ENCODE results near the gene RPS26.

- TF ChIP-seq CTCF (IDR thresholded peaks at IDR 0.05) (no peak), RAD21 (conservative IDR thresholded peaks at IDR 0.05 in 1 of 2, IDR thresholded peaks at IDR 0.05 in 1 of 2) (no peak), NPAS2 (CRISPR knock-in tag; IDR thresholded peaks at IDR 0.05; ENCODE audit: borderline replicate concordance) (no peak), PHF8 (IDR thresholded peaks at IDR 0.05; ENCODE audit: borderline replicate concordance, low read depth) (no peak), REST (IDR thresholded peaks at IDR 0.05) (no peak), HDAC2 (IDR thresholded peaks at IDR 0.05) (no peak)
Measured at GRCh38 chr12:56042843-56043242, 1.1 kb downstream of the RPS26 start.
